Measurements from ENCODE around the gene AQP6.

DNA sequence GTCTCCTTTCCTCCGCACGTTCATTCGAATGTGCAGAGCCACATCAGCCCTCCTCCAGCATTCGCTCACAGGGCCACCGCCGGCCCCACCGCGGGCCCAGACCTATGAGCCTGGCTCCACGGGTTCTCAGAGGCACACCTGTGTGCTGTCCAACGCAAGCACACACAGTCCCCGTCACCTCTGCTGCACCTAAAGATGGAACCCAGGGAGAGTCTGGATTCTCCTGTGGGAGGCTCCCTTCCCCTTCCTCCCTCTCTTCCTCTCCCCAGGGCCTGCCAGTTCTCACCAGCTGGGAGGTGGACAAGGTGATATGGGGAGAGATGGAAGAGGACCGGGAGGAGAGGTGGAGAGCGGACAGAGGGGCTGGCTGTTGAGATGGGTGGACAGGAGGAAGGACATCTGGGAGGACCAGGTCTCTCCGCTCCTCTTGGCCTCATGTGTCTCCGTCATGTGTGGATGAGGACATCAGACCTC is 4.9 kb upstream of the AQP6 start:
- no peak for TF ChIP-seq EZH2 (optimal IDR thresholded peaks at IDR 0.05; ENCODE audit: low read depth, low read length)
- TF ChIP-seq, protein P1, sequence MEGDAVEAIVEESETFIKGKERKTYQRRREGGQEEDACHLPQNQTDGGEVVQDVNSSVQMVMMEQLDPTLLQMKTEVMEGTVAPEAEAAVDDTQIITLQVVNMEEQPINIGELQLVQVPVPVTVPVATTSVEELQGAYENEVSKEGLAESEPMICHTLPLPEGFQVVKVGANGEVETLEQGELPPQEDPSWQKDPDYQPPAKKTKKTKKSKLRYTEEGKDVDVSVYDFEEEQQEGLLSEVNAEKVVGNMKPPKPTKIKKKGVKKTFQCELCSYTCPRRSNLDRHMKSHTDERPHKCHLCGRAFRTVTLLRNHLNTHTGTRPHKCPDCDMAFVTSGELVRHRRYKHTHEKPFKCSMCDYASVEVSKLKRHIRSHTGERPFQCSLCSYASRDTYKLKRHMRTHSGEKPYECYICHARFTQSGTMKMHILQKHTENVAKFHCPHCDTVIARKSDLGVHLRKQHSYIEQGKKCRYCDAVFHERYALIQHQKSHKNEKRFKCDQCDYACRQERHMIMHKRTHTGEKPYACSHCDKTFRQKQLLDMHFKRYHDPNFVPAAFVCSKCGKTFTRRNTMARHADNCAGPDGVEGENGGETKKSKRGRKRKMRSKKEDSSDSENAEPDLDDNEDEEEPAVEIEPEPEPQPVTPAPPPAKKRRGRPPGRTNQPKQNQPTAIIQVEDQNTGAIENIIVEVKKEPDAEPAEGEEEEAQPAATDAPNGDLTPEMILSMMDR (IDR thresholded peaks at IDR 0.05; ENCODE audit: low read length), result no peak
- TF ChIP-seq EZH2phosphoT487 (IDR thresholded peaks at IDR 0.05; ENCODE audit: low read length), result no peak
